K562 (cell line): Measurements from ENCODE around the gene ZNF337. TPM values are rescaled to one million over a fixed set of nuclear protein-coding genes. Genes with fewer than 3 reads are reported as not detected.
"Not testable (repeated sequence)": the region's sequence is repeated elsewhere in the genome, so short reads cannot be mapped to it uniquely, and the experiment has no call there.

Source experiments
- ATAC-seq: fragments of 200-7000 bp; cut with Tn5 transposase; 3 replicates; pipeline ENCODE4 v1.9.1; 2020; ENCODE audit warnings: moderate library complexity
- BruUV-seq: library from RNA; stranded (reverse); fragments of 400-500 nt; replicated peaks from 2 replicates; lab custom pipeline; 2021; lab: Mats Ljungman, UMichigan
- CTCF ChIA-PET: fragments of 300-600 bp; formaldehyde crosslinking; extraction: SDS; loops from one replicate; lab custom pipeline; 2021; ENCODE audit warnings: low intra/inter-chr PET ratio; lab: Yijun Ruan, JAX
- POLR2A ChIA-PET: fragments of 300-600, 350-650 bp; sonication (Branson Sonifier 250); formaldehyde crosslinking; extraction: SDS; loops from one replicate; lab custom pipeline; 2021; ENCODE audit warnings: antibody characterized with exemption, inconsistent platforms; lab: Yijun Ruan, JAX
- DNase-seq, 4 experiments: peaks; one replicate each; pipeline versions ENCODE4 v3.0.0 to v3.0.0-alpha.2; 2011 to 2018; ENCODE audit warnings: low spot score in 3 of 4, mixed read lengths in 3 of 4; ENCODE audit errors: extremely low read depth in 1 of 4
- FAIRE-seq: peaks from 2 replicates; lab custom pipeline; 2011; peaks lifted over from hg19 to GRCh38; lab: Jason Lieb, UNC
- H2AFZ ChIP-seq: 2 replicates; pipeline ENCODE4 v1.6.0; 2011; ENCODE audit warnings: low read depth, low read length, control low read depth, inconsistent platforms
- H3K27ac ChIP-seq: fragments of 200-600 bp; 3 replicates; pipeline ENCODE4 v1.8.0; 2011; ENCODE audit warnings: low read depth, mild to moderate bottlenecking, control low read depth, inconsistent platforms, low read length, moderate library complexity, mixed read lengths; ENCODE audit errors: extremely low read depth
- H3K27me3 ChIP-seq, 2 experiments: fragments of 300-600 bp in 1 of 2; 2 replicates in 1 of 2; 3 replicates in 1 of 2; pipeline versions ENCODE4 v1.6.0 to v1.8.0; 2011; ENCODE audit warnings: inconsistent platforms in 2 of 2, low read length in 2 of 2, mild to moderate bottlenecking in 1 of 2, mixed read lengths in 1 of 2, moderate library complexity in 1 of 2; ENCODE audit not compliant: control insufficient read depth in 2 of 2, insufficient read depth in 2 of 2
- H3K36me3 ChIP-seq: fragments of 300-600 bp; 3 replicates; pipeline ENCODE4 v1.8.0; 2011; ENCODE audit warnings: mild to moderate bottlenecking, low read length, inconsistent platforms; ENCODE audit not compliant: control insufficient read depth, insufficient read depth
- H3K4me1 ChIP-seq, 2 experiments: fragments of 200-600 bp in 1 of 2; replicated peaks in 1 of 2; 2 replicates in 1 of 2; 3 replicates in 1 of 2; pipeline versions ENCODE4 v1.5.1 to v1.8.0; 2011; ENCODE audit warnings: inconsistent platforms in 2 of 2, low read length in 2 of 2, mild to moderate bottlenecking in 1 of 2, mixed read lengths in 1 of 2, moderate library complexity in 1 of 2; ENCODE audit not compliant: control insufficient read depth in 2 of 2, insufficient read depth in 2 of 2
- H3K4me2 ChIP-seq: 2 replicates; pipeline ENCODE4 v1.6.1; 2011; ENCODE audit warnings: low read length, control low read depth, inconsistent platforms, mixed read lengths; ENCODE audit not compliant: insufficient read depth
- H3K4me3 ChIP-seq: fragments of 200-600 bp; sonication (generic), shearing (Covaris generic); 2 replicates; pipeline ENCODE4 v1.5.1; 2016; ENCODE audit warnings: control low read depth, inconsistent platforms
- H3K79me2 ChIP-seq: fragments of 200-600 bp; 3 replicates; pipeline ENCODE4 v1.8.0; 2011; ENCODE audit warnings: low read length, inconsistent platforms; ENCODE audit not compliant: control insufficient read depth, insufficient read depth
- H3K9ac ChIP-seq, 2 experiments: 2 replicates each; pipeline versions ENCODE4 v1.6.0 to v1.6.1; 2011; ENCODE audit warnings: low read depth in 2 of 2, low read length in 2 of 2, control low read depth in 1 of 2, inconsistent platforms in 1 of 2, mild to moderate bottlenecking in 1 of 2, mixed read lengths in 1 of 2; ENCODE audit not compliant: insufficient read depth in 1 of 2
- H3K9me1 ChIP-seq: one replicate; pipeline ENCODE4 v1.6.0; 2011; ENCODE audit warnings: inconsistent platforms, mild to moderate bottlenecking, low read length, moderate library complexity; ENCODE audit not compliant: control insufficient read depth, insufficient read depth
- H3K9me3 ChIP-seq: replicated peaks from 2 replicates; pipeline ENCODE4 v1.5.1; 2011; ENCODE audit warnings: low read depth, low read length, inconsistent platforms; ENCODE audit not compliant: control insufficient read depth, insufficient read depth
- H4K20me1 ChIP-seq: replicated peaks from 2 replicates; pipeline ENCODE4 v1.6.1; 2011; ENCODE audit warnings: low read length, inconsistent platforms, mixed read lengths; ENCODE audit not compliant: control insufficient read depth, insufficient read depth
- EP400 ChIP-seq: fragments of 450-650 bp; IDR thresholded peaks from 2 replicates; pipeline ENCODE4 v1.6.1; 2017; ENCODE audit warnings: antibody characterized with exemption, mild to moderate bottlenecking, moderate library complexity
- SIN3A ChIP-seq, 2 experiments: fragments of 150-350 bp in 1 of 2; IDR thresholded peaks; 2 replicates each; pipeline ENCODE4 v1.6.1; 2011 to 2016; ENCODE audit warnings: borderline replicate concordance in 2 of 2, low read depth in 2 of 2, low read length in 2 of 2, mild to moderate bottlenecking in 2 of 2, moderate library complexity in 2 of 2; ENCODE audit not compliant: control insufficient read depth in 1 of 2
- STAT5A ChIP-seq: IDR thresholded peaks from 2 replicates; pipeline ENCODE4 v1.6.1; 2012; ENCODE audit warnings: low read length, inconsistent platforms, borderline replicate concordance
- ZNF444 ChIP-seq: fragments of 250-450 bp; sonication (Bioruptor Pico); IDR thresholded peaks from 2 replicates; pipeline ENCODE4 v1.4.0; 2020; ENCODE audit warnings: mild to moderate bottlenecking, moderate library complexity
- WGBS: fragments of 100-300 bp; shearing (Covaris generic); methylation state at CpG from one replicate; pipeline ENCODE4 v1.1.6; 2016; ENCODE audit warnings: low coverage, mixed read lengths; ENCODE audit not compliant: insufficient coverage; ENCODE audit errors: missing lambda C conversion rate; 5-methylcytosine and 5-hydroxymethylcytosine counted together
- in situ Hi-C: fragments of 300-500 bp; cut with MboI; formaldehyde crosslinking; loops from 4 replicates; pipeline ENCODE4 v1.15.0; 2018; ENCODE audit warnings: inconsistent platforms, mixed read lengths
- intact Hi-C: fragments of 100-400 bp; cut with micrococcal nuclease; formaldehyde crosslinking; loops from 2 replicates; pipeline ENCODE4 v1.14.2; 2022
- polyA plus RNA-seq, 8 experiments: library from polyadenylated mRNA; depleted of rRNA in 4 of 8; stranded (reverse) in 5 of 8; unstranded in 3 of 8; fragments of >200 nt; fragmentation: Nextera tagmentation in 2 of 8; fragmentation: Illumina TruSeq in 1 of 8; extraction: Ambion mirVana in 2 of 8; extraction: Trizol in 1 of 8; gene quantifications; 2 replicates each; pipeline versions ENCODE4 v1.2.1 to v1.2.3, GENCODE V29; 2011 to 2014; ENCODE audit warnings: inconsistent platforms in 1 of 8, missing spikeins in 1 of 8
- total RNA-seq, 7 experiments: library from RNA; depleted of rRNA in 6 of 7; stranded (reverse); fragments of >200 nt in 6 of 7; fragmentation: Illumina TruSeq in 2 of 7; extraction: Trizol in 2 of 7; gene quantifications; 2 replicates each; pipeline versions ENCODE4 v1.2.1 to v1.2.3, GENCODE V29; 2011 to 2021; ENCODE audit warnings: low replicate concordance in 1 of 7
- TF ChIP-seq, protein P1 (sequence below): sonication (generic); formaldehyde crosslinking; IDR thresholded peaks from 2 replicates; pipeline ENCODE4 v1.9.0; 2022; ENCODE audit warnings: mild to moderate bottlenecking, missing genetic modification reagents

The ZNF337 gene
- total and polyA plus RNA-seq, 9 of the 15 experiments (the other 6 are each of a cell fraction or from before 2014, with no cell fraction given), result 0.25 to 5.6 (median 3.5) TPM

DNA sequence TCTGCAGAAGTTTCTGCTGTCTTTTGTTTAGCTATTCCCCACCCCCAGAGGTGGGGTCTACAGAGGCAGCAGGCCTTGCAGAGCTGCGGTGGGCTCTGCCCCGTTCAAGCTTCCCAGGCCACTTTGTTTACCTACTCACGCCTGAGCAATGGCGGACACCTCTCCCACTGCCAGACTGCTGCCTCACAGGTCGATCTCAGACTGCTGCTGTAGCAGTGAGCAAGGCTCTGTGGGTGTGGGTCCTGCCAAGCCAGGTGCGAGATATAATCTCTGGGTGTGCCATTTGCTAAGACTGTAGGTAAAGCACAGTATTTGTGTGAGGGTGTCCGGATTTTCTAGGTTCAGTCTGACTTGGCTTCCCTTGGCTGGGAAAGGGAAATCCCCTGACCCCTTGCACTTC, 23.6 kb upstream of the ZNF337 start:
- POLR2A ChIA-PET, result no interaction called here
- H3K4me3 ChIP-seq, result no peak overlapping the region
- TF ChIP-seq, protein P1, sequence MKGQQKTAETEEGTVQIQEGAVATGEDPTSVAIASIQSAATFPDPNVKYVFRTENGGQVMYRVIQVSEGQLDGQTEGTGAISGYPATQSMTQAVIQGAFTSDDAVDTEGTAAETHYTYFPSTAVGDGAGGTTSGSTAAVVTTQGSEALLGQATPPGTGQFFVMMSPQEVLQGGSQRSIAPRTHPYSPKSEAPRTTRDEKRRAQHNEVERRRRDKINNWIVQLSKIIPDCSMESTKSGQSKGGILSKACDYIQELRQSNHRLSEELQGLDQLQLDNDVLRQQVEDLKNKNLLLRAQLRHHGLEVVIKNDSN, result no peak
- TF ChIP-seq ZNF444 (CRISPR knock-in tag) (no peak), SIN3A (IDR thresholded peaks at IDR 0.05; ENCODE audit: borderline replicate concordance in 2 of 2, control insufficient read depth in 1 of 2, low read depth in 2 of 2, low read length in 2 of 2) (no peak), EP400 (no peak), STAT5A (no peak)

DNA sequence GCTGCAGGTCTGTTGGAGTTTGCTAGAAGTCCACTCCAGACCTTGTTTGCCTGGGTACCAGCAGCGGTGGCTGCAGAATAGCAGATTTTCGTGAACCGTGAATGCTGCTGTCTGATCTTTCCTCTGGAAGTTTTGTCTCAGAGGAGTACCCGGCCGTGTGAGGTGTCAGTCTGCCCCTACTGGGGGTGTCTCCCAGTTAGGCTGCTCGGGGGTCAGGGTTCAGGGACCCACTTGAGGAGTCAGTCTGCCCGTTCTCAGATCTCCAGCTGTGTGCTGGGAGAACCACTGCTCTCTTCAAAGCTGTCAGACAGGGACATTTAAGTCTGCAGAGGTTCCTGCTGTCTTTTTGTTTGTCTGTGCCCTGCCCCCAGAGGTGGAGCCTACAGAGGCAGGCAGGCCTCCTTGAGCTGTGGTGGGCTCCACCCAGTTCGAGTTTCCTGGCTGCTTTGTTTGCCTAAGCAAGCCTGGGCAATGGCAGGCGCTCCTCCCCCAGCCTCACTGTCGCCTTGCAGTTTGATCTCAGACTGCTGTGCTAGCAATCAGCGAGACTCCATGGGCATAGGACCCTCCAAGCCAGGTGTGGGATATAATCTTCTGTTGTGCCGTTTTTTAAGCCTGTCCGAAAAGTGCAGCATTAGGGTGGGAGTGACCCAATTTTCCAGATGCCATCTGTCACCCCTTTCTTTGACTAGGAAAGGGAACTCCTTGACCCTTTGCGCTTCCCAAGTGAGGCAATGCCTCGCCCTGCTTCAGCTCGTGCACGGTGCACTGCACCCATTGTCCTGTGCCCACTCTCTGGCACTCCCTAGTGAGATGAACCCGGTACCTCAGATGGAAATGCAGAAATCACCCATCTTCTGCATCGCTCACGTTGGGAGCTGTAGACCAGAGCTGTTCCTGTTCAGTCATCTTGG, 22.5 kb upstream of the ZNF337 start:
- H3K79me2 ChIP-seq, H3K27ac ChIP-seq, H3K9me3 ChIP-seq, H2AFZ ChIP-seq, H3K9ac ChIP-seq, POLR2A ChIA-PET, ATAC-seq, H3K9me1 ChIP-seq, H3K36me3 ChIP-seq, FAIRE-seq, H4K20me1 ChIP-seq, in situ Hi-C loops, CTCF ChIA-PET, H3K4me2 ChIP-seq, H3K4me1 ChIP-seq, BruUV-seq, DNase-seq, intact Hi-C loops, H3K4me3 ChIP-seq, H3K27me3 ChIP-seq: not testable (repeated sequence)
- 0% methylated on average over 8 of the region's 20 CpGs for WGBS

More for the DNA sequence above, 23.6 kb upstream of the ZNF337 start:
- H3K79me2 ChIP-seq, result no peaks in the 10 kb centered on the region
- BruUV-seq, result no TSS peak
- no peak overlapping the region for H3K27ac ChIP-seq
- intact Hi-C loops, result no loop called here
- CTCF ChIA-PET, result no interaction called here
- WGBS, result 7% methylated on average over 7 of the region's 7 CpGs
- H2AFZ ChIP-seq, result no peak overlapping the region
- no peak overlapping the region for H3K4me2 ChIP-seq
- H3K9ac ChIP-seq, result no peak overlapping the region
- no peaks in the 10 kb centered on the region for H3K27me3 ChIP-seq
- H3K9me1 ChIP-seq, result no peaks in the 10 kb centered on the region
- in situ Hi-C loops, result no loop called here
- H4K20me1 ChIP-seq, result no peaks in the 10 kb centered on the region
- no peak for FAIRE-seq
- DNase-seq, result no peak
- ATAC-seq, result no peak
- H3K4me1 ChIP-seq, result no peaks in the 10 kb centered on the region; a peak in 1 of 5 replicates
- H3K36me3 ChIP-seq, result no peaks in the 10 kb centered on the region
- no peaks in the 10 kb centered on the region; the same call in 1 of the 2 replicates for H3K9me3 ChIP-seq
